LNCAP (cell line): ENCODE measurements around the gene ZNF644.

ENCODE experiments used
- TF ChIP-seq, protein P1 (sequence below): fragments of 450-650 bp; IDR thresholded peaks from 2 replicates; pipeline ENCODE4 v1.5.1; 2017; ENCODE audit warnings: mild to moderate bottlenecking

ZNF644 gene

DNA sequence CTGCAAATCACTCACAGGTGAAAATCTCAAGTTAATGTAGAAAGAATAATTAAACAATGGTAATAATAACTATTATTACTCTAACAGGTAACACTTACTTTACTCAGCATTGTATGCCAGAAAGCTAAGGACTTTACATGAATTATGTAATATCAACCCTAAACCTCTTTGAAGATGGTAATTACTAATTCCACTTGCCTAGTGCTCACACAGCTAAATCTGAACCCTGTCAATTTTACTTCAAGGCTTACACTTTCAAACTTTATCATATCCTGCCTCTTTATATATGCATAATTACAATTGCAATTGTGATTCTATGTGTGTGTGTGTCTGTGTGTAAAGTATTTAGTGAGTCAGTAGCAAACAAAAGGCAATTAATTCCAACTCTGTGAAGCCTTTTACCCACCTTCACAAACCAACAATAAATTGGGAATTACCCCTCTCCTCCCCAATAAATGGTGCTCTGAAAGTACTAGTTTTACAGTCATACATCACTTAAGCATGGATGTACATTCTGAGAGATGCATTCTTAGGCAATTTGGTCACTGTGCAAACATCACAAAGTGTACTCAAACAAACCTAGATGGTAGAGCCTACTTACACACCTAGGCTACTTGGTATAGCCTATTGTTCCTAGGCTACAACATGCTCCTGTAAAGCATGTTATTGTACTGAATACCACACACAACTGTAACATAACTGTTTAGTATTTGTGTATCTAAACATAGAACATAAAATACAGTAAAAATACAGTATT lies 5.9 kb downstream of the ZNF644 start:
- TF ChIP-seq, protein P1, sequence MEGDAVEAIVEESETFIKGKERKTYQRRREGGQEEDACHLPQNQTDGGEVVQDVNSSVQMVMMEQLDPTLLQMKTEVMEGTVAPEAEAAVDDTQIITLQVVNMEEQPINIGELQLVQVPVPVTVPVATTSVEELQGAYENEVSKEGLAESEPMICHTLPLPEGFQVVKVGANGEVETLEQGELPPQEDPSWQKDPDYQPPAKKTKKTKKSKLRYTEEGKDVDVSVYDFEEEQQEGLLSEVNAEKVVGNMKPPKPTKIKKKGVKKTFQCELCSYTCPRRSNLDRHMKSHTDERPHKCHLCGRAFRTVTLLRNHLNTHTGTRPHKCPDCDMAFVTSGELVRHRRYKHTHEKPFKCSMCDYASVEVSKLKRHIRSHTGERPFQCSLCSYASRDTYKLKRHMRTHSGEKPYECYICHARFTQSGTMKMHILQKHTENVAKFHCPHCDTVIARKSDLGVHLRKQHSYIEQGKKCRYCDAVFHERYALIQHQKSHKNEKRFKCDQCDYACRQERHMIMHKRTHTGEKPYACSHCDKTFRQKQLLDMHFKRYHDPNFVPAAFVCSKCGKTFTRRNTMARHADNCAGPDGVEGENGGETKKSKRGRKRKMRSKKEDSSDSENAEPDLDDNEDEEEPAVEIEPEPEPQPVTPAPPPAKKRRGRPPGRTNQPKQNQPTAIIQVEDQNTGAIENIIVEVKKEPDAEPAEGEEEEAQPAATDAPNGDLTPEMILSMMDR, result no peak

DNA sequence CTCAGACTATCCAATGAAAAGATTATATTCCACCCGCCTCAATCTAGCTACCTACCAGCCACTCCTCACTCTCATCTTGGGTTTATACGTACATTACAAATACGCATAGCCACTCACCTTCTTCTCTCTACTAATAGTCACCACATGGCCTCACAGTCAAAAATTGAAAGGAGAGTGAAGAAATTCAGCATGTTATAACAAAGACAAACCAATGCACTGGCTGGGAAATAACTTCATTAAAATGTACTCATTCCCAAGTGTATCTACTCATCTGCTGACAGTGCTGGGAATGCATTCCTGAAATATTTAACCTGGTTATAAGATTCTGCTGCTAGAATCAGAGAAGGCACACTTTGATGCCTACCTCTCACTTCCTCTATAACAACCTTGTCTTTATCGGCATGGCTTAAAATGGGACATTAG lies 6.5 kb downstream of the ZNF644 start:
- TF ChIP-seq, protein P1, result no peak

DNA sequence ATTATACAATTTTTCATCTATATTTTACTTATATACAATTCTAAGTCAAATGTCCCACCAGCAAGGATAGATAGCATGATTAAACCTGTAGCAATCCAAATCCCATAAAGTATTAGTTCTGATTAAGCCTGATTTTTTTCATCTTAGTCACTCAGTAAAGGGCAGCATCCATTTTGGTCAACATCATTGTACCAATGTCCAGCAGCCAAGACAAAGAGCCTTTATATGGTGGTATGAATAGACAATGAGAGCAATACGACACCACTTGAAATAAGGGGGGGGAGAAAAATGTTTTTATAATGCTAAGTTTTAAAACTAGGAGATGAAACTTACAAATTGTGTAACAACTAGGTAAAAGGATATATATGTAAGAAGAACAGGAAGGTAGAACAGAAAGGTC lies 7.4 kb downstream of the ZNF644 start:
- TF ChIP-seq, protein P1, result no peak

DNA sequence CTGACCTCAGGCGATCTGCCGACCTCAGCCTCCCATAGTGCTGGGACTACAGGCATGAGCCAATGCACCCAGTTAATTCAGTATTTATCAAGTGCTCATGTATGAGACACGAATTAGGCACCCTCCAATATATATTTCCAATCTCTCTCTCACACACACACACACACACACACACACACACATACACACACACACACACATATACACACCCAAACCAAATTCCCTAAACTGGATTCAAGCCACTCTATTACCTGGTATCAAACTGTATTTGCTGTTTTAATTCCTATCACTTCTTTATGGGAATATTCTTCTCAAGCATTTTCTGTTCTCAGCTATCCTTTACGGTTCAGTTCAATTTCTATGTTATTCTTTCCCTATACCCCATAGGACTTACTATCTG lies 8.5 kb downstream of the ZNF644 start:
- TF ChIP-seq, protein P1, result no peak

DNA sequence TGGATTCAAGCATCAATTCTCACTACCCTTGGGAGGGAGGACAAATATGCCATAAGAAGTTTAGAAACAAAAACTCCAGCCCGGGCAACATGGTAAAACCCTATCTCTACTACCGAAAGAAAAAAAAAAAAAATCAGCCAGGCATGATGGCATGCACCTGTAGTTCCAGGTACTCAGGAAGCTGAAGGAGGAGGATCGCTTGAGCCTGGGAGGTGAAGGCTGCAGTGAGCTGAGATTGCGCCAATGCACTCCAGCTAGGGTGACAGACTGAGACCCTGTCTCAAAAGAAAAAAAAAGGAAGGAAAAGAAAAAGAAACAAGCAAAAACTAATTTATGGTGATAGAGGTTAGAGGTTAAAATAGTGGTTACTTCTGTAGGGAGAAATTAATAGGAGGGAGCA lies 9.6 kb downstream of the ZNF644 start:
- TF ChIP-seq, protein P1, result no peak

DNA sequence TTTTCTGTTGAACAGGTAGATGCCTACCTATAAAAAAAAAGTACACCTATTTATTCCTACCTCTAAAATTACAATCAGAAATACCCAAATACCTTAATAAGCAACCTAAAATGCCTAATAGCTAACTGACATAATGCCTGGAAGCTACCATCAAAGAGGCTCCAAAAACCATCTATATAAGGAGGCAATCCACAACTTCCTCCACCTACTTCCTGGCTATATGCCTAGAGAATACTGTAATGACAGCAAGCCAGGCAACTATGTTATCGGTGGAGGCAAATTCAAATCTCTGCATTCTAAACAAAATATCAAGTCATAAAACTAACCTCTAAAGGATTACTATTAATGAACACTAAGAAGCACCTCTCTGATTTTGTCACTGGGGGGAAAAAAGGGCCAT lies 10.1 kb downstream of the ZNF644 start:
- TF ChIP-seq, protein P1, result no peak

DNA sequence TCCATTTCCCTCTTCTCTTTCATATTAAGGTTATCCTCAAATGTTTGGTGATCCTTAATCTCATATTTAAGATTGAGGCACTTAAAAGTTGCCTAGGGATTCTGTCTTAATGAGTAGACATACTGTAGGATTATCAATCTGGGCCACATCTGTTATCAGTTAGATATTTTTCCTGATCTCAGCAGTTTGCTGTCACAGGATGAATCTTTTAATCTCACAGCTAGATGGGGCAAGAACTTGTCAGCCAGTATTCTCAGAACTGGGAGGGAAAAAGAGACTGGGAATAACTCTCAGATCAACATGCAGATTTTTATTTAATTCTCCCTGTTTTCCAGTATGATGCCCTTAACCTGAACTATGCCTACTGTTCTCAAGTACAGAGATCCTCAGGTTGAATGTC lies 14.0 kb downstream of the ZNF644 start:
- TF ChIP-seq, protein P1, result no peak

DNA sequence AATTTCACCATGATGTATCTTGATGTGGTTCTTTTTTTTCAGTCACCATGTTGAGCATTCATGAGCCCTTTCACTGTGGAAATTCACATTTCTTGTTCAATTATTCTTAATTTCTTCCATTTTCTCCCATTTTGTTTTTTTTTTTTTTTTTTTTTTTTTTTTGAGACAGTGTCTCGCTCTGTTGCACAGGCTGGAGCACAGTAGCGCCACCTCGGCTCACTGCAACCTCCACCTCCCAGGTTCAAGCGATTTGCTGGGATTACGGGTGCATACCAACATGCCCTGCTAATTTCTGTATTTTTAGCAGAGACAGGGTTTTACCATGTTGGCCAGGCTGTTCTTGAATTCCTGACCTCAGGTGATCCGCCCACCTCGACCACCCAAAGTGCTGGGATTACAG lies 14.7 kb downstream of the ZNF644 start:
- TF ChIP-seq, protein P1, result no peak
